ENCODE results near the gene PCDHB12.
"Not testable (repeated sequence)": the region's sequence is repeated elsewhere in the genome, so short reads cannot be mapped to it uniquely, and the experiment has no call there.

Gene PCDHB12

DNA sequence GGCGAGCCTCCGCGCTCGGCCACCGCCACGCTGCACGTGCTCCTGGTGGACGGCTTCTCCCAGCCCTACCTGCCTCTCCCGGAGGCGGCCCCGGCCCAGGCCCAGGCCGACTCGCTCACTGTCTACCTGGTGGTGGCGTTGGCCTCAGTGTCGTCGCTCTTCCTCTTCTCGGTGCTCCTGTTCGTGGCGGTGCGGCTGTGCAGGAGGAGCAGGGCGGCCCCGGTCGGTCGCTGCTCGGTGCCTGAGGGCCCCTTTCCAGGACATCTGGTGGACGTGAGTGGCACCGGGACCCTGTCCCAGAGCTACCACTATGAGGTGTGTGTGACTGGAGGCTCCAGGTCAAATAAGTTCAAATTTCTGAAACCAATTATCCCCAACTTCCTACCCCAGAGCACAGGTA is 2.3 kb downstream of the PCDHB12 start:
- DNase-seq, result not testable (repeated sequence)

DNA sequence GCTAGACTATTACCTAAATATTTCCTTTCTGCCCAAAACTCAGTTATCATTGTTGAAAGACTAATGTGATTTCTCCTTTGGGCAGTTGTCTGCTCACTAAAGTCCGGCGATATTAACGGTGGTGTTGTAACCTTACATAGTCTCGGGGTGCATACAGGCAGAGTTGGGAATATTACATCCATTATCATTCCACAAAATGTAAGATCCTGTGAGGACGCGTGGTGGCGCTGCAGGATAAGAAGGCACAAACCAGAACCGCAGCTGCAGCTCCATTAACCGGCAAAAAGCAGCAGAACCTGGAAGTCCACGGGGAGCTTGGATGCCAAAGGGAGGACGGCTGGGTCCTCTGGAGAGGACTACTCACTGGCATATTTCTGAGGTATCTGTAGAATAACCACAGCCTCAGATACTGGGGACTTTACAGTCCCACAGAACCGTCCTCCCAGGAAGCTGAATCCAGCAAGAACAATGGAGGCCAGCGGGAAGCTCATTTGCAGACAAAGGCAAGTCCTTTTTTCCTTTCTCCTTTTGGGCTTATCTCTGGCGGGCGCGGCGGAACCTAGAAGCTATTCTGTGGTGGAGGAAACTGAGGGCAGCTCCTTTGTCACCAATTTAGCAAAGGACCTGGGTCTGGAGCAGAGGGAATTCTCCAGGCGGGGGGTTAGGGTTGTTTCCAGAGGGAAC is 5.3 kb downstream of the PCDHB12 start, which contains the start of gene PCDHB13:
PCDHB13 (plus strand) TSS at position 264 of the 684 bp plus-strand sequence; CDS start at position 469, 205 bp downstream.
- DNase-seq, result not testable (repeated sequence)

DNA sequence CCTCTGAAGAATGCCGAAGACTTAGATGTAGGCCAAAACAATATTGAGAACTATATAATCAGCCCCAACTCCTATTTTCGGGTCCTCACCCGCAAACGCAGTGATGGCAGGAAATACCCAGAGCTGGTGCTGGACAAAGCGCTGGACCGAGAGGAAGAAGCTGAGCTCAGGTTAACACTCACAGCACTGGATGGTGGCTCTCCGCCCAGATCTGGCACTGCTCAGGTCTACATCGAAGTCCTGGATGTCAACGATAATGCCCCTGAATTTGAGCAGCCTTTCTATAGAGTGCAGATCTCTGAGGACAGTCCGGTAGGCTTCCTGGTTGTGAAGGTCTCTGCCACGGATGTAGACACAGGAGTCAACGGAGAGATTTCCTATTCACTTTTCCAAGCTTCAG is 6.1 kb downstream of the PCDHB12 start:
- not testable (repeated sequence) for DNase-seq

DNA sequence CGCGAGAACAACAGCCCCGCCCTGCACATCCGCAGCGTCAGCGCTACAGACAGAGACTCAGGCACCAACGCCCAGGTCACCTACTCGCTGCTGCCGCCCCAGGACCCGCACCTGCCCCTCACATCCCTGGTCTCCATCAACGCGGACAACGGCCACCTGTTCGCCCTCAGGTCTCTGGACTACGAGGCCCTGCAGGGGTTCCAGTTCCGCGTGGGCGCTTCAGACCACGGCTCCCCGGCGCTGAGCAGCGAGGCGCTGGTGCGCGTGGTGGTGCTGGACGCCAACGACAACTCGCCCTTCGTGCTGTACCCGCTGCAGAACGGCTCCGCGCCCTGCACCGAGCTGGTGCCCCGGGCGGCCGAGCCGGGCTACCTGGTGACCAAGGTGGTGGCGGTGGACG is 7.0 kb downstream of the PCDHB12 start:
- DNase-seq, result not testable (repeated sequence)

DNA sequence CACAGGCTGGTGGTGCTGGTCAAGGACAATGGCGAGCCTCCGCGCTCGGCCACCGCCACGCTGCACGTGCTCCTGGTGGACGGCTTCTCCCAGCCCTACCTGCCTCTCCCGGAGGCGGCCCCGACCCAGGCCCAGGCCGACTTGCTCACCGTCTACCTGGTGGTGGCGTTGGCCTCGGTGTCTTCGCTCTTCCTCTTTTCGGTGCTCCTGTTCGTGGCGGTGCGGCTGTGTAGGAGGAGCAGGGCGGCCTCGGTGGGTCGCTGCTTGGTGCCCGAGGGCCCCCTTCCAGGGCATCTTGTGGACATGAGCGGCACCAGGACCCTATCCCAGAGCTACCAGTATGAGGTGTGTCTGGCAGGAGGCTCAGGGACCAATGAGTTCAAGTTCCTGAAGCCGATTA is 7.5 kb downstream of the PCDHB12 start:
- DNase-seq, result not testable (repeated sequence)

DNA sequence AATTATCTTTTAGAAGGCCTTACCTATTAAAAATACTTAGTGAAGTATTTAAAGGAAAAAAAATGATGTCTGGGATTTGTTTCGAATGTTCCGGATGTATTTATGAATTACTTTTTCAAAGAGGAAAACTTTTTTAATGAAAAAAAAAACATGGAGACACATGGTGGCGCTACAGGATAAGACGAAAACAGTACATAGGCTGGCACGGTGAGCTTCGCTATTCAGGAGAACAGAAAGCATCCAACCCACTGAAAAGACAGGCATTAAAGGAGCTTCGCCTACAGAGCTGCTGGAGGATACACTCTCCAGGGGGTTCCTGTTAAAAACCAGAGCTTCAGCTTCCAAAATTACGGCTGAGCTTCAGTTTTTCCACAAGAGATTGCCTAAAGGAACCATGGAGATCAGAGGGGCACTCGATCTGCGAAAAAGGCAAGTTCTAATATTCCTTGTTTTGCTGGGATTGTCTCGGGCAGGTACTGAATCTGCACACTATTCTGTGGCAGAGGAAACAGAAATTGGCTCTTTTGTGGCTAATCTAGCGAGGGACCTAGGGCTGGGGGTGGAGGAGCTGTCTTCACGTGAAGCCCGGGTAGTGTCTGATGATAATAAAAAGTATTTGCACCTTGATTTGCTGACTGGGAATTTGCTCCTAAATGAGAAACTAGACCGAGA is 14.7 kb downstream of the PCDHB12 start, which contains the start of gene PCDHB14:
PCDHB14 (plus strand) TSS at position 232 of the 672 bp plus-strand sequence; CDS start at position 395, 163 bp downstream.
- peak; percentile 3 to 22 for DNase-seq

DNA sequence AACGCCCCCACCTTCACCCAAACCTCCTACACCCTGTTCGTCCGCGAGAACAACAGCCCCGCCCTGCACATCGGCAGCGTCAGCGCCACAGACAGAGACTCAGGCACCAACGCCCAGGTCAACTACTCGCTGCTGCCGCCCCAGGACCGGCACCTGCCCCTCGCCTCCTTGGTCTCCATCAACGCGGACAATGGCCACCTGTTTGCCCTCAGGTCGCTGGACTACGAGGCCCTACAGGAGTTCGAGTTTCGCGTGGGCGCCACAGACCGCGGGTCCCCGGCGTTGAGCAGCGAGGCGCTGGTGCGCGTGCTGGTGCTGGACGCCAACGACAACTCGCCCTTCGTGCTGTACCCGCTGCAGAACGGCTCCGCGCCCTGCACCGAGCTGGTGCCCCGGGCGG is 16.3 kb downstream of the PCDHB12 start:
- not testable (repeated sequence) for DNase-seq

DNA sequence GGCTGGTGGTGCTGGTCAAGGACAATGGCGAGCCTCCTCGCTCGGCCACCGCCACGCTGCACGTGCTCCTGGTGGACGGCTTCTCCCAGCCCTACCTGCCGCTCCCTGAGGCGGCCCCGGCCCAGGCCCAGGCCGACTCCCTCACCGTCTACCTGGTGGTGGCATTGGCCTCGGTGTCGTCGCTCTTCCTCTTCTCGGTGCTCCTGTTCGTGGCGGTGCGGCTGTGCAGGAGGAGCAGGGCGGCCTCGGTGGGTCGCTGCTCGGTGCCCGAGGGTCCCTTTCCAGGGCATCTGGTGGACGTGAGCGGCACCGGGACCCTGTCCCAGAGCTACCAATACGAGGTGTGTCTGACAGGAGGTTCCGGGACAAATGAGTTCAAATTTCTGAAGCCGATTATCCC is 16.9 kb downstream of the PCDHB12 start:
- not testable (repeated sequence) for DNase-seq

DNA sequence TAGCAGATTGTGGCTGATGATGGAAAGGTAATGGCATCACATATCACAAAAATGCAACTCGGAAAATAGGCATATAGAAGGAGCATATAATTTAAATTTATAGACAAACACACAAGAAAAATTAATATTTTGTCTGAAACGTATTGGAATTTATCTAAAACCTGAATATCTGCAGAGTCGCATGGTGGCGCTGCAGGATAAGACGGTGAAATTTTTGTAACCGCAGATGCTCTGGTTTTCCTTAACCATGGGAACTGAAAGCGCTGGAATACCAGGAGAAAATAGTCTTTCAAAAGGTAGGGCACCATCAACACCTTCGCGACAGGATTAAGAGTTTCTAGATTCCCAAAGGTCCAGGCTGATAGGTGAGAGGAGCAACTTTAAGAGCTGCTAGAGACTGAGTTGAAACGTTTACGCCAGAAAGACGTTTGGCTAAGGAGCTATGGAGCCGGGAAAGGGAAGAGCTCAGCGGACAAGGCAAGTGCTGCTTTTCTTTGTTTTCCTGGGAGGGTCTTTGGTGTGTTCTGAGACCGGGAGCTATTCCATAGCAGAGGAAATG is 25.7 kb downstream of the PCDHB12 start:
- peak in 1 of 2 experiments; percentile 15 for DNase-seq

DNA sequence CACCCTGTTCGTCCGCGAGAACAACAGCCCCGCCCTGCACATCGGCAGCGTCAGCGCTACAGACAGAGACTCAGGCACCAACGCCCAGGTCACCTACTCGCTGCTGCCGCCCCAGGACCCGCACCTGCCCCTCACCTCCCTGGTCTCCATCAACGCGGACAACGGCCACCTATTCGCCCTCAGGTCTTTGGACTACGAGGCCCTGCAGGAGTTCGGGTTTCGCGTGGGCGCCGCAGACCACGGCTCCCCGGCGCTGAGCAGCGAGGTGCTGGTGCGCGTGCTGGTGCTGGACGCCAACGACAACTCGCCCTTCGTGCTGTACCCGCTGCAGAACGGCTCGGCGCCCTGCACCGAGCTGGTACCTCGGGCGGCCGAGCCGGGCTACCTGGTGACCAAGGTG is 27.4 kb downstream of the PCDHB12 start:
- not testable (repeated sequence) for DNase-seq

DNA sequence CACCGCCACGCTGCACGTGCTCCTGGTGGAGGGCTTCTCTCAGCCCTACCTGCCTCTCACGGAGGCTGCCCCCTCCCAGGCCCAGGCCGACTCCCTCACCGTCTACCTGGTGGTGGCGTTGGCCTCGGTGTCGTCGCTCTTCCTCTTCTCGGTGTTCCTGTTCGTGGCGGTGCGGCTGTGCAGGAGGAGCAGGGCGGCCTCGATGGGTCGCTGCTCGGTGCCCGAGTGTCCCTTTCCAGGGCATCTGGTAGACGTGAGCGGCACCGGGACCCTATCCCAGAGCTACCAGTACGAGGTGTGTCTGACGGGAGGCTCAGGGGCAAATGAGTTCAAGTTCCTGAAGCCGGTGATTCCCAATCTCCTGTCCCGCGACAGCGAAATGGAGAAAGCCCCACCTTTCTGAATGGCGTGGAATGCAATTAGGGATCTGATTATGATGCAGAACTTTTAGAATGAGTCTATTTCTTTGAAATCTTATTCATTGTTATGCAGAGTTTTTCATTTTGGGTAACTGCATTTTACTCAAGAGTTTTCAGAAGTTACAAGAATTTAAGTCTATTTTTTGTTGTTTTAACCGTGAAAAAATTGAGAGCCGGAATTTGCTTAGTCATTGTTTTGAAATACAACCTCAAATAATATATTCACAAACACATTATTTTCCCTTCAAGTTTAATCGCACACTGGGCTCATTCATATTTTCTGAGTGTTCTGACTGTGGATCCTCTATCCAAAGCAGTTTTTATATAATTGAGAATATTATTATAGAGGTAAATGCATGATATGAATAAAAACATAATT is 28.2 kb downstream of the PCDHB12 start:
- no peak for DNase-seq

DNA sequence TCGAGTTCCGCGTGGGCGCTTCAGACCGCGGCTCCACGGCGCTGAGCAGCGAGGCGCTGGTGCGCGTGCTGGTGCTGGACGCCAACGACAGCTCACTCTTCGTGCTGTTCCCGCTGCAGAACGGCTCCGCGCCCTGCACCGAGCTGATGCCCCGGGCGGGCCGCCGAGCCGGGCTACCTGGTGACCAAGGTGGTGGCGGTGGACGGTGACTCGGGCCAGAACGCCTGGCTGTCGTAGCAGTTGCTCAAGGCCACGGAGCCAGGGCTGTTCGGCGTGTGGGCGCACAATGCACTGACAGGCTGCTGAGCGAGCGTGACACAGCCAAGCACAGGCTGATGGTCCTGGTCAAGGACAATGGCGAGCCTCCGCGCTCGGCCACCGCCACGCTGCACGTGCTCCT is 33.0 kb downstream of the PCDHB12 start:
- DNase-seq, result no peak

DNA sequence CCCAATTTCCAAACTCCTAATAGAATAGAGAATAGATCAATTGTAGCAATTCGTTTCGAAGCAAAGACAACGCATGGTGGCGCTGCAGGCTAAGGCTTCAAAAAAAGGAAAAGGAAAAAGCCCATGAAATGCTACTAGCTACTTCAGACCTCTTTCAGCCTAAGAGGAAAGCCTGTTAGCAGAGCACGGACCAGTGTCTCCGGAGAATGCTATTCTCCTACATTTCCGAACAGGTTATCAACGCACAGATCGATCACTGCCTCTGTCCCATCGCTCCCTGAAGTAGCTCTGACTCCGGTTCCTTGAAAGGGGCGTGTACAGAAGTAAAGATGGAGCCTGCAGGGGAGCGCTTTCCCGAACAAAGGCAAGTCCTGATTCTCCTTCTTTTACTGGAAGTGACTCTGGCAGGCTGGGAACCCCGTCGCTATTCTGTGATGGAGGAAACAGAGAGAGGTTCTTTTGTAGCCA is 36.8 kb downstream of the PCDHB12 start, which contains the start of gene PCDHB15:
PCDHB15 (plus strand) TSS at position 146 of the 468 bp plus-strand sequence; CDS start at position 330, 184 bp downstream.
- DNase-seq, result no peak

DNA sequence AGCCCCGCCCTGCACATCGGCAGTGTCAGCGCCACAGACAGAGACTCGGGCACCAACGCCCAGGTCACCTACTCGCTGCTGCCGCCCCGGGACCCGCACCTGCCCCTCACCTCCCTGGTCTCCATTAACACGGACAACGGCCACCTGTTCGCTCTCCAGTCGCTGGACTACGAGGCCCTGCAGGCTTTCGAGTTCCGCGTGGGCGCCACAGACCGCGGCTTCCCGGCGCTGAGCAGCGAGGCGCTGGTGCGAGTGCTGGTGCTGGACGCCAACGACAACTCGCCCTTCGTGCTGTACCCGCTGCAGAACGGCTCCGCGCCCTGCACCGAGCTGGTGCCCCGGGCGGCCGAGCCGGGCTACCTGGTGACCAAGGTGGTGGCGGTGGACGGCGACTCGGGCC is 38.5 kb downstream of the PCDHB12 start:
- not testable (repeated sequence) for DNase-seq

DNA sequence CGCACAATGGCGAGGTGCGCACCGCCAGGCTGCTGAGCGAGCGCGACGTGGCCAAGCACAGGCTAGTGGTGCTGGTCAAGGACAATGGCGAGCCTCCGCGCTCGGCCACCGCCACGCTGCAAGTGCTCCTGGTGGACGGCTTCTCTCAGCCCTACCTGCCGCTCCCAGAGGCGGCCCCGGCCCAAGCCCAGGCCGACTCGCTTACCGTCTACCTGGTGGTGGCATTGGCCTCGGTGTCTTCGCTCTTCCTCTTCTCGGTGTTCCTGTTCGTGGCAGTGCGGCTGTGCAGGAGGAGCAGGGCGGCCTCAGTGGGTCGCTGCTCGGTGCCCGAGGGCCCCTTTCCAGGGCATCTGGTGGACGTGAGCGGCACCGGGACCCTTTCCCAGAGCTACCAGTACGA is 38.9 kb downstream of the PCDHB12 start:
- DNase-seq, result not testable (repeated sequence)

DNA sequence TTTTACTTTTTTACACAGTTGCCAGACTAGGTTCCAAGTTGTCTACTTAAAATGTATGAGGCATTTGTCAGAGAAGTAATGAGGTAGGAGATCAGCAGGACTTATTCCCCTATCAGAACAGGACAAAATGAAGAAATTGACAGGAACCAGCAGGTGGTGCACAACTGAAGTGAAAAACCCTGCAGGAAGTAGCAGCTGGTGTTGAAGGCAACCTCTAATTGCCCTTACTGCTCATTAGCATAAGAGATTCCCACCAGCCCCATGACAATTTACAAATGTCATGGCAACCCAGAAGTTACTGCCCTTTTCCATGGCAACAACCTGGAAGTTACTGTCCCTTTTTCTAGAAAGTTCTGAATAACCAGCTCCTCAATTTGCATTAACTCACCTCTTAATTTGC is 42.1 kb downstream of the PCDHB12 start:
- no peak for DNase-seq

DNA sequence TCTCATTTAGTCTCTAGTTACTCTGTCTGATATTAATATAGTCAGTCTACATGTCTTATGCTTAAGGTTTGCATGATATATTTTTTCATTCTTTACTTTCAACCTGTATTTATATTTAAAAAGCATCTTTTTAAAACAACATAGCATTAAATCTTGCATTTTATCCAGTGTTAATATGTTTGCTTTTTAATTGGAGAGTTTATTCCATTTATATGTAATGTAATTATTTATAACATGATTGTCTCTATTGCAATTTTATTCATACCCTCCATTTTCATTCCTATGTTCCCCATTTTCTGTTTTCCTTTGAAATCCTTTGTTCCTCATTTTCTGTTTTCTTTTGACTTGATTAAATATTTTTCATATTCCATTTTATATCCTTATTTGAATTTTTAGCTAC is 49.9 kb downstream of the PCDHB12 start:
- DNase-seq, result no peak

DNA sequence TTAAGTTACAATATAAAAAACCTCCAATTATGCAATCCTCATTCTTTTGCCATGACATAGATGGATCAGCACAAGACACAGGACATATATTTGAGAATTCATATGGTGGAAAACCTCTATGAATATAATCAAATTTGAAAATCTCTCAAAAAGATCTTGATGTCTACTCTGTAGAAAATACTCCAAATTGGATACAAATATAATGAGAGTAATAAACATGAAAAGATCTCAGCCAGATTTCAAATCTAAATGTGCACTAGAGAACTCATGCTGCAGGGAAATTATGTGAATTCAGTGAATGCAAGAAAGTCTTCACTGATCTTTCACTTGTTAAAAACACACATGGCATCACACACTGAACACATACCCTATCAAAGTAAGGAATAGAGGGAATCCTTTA is 50.4 kb downstream of the PCDHB12 start:
- DNase-seq, result no peak

DNA sequence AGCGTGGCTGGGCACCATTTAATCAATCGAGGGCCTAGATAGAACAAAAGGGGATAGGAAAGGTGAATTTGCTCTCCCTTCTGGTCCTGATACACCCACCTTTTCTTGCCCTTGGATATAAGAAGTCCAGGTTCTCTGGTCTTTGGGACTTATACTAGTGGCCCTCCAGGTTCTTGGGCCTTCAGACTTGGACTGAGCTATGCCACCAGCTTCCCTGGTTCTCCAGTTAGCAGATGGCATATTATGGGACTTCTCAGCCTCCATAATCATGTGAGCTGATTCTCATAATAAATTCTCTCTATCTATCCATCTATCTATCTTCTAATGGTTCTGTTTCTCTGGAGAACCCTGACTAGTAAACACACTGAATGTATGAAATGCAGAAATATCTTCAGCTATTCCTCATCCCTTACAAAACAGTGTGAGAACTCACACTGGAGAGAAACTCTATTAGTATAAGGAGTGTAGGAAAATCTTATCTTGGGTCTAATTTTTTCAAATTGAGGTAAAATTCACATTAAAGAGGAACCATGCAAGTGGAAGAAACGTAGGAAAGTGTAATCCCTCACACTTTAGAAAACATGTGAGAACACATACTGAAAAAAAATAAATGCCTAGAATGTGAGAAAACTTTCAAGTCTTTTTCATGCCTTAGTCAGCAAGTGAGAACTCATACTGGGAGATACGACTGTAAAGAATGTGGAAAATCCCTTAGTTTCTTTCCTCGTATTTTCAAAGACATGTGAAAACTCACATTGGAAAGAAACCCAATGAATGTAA is 52.1 kb downstream of the PCDHB12 start:
- DNase-seq, result no peak

DNA sequence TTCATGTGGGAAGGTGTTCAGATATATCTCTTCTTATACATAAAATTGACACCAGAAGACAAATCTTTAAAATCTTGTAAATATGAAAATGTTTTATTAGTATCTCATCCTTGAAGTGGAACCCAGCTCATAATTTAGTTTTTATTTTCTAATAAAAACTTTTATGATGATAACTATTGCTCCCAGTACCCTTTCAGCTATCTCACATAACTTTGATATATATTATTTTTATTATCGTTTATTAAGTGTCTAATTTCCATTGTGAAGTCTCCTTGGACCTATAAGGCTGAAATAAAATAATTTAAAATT is 52.7 kb downstream of the PCDHB12 start:
- DNase-seq, result no peak
